NCI-H2081 treated with DMSO at 0.1 percent for 48 hours (cell line): Measurements from ENCODE around the gene TCP1.
"Not testable (repeated sequence)": the region's sequence is repeated elsewhere in the genome, so short reads cannot be mapped to it uniquely, and the experiment has no call there.

Experiments
- DNase-seq: peaks from one replicate; lab custom pipeline; 2025; lab: John Stamatoyannopoulos, UW

The TCP1 gene

GRCh38 chr6:159739341-159739740 lies 50.1 kb downstream of the TCP1 start:
- DNase-seq = no peak

- DNase-seq = no peak
Observed at GRCh38 chr6:159736908-159737307, 52.5 kb downstream of the TCP1 start.

DNA sequence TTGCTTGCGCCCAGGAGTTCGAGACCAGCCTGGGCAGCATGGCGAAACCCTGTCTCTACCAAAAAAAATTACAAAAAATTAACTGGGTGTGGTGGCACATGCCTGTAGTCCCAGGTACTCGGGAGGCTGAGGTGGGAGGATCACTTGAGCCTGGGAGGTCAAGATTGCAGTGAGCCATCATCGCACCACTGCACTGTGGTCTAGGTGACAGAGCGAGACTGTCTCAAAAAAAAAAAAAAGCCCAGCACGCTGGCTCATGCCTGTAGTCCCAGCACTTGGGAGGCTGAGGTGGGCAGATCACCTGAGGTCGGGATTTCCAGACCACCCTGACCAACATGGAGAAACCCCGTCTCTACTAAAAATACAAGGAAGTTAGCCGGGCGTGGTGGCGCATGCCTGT lies 56.0 kb downstream of the TCP1 start:
- not testable (repeated sequence) for DNase-seq

DNA sequence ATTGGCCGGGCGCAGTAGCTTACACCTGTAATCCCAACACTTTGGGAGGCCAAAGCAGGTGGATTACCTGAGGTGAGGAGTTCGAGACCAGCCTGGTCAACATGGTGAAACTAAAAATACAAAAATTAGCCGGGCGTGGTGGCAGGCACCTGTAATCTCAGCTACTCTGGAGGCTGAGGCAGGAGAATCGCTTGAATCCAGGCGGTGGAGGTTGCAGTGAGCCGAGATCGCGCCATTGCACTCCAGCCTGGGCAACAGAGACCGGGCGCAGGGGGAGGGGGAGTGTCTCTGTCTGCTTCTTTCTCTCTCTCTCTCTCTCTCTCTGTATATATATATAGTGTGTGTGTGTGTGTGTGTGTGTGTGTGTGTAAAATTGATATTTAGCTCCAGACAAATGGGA lies 56.9 kb downstream of the TCP1 start:
- DNase-seq = not testable (repeated sequence)

- DNase-seq = no peak
Observed at GRCh38 chr6:159730332-159730676, 59.1 kb downstream of the TCP1 start.

GRCh38 chr6:159729598-159730331 lies 59.6 kb downstream of the TCP1 start:
- DNase-seq = no peak

- DNase-seq = no peak
Observed at GRCh38 chr6:159728531-159728964, 60.9 kb downstream of the TCP1 start.
